Muscle layer of duodenum (tissue), 2 donors: ENCODE measurements around the gene PKP4.
A peak's percentile ranks its signal among the peaks of the same experiment; 100 is the strongest.

ENCODE experiments used
- H3K27ac ChIP-seq: one replicate; pipeline ENCODE4 v1.7.0; 2013; ENCODE audit warnings: mild to moderate bottlenecking, low read length
- H3K27me3 ChIP-seq: one replicate; pipeline ENCODE4 v1.7.0; 2013; ENCODE audit warnings: low read depth, mild to moderate bottlenecking, control low read depth, low read length
- H3K36me3 ChIP-seq, 2 donors: one replicate each; pipeline ENCODE4 v1.7.0; 2013; ENCODE audit warnings: low read length in 2 of 2, control low read depth in 1 of 2, mild to moderate bottlenecking in 1 of 2; ENCODE audit not compliant: insufficient read depth in 2 of 2, control insufficient read depth in 1 of 2
- H3K4me1 ChIP-seq, 2 donors: one replicate each; pipeline ENCODE4 v1.7.0; 2013; ENCODE audit warnings: low read length in 2 of 2, mild to moderate bottlenecking in 2 of 2, control low read depth in 1 of 2, moderate library complexity in 1 of 2; ENCODE audit not compliant: insufficient read depth in 2 of 2, control insufficient read depth in 1 of 2
- H3K4me3 ChIP-seq, 2 donors: one replicate each; pipeline ENCODE4 v1.7.0; 2013; ENCODE audit warnings: low read length in 2 of 2, low read depth in 1 of 2, mild to moderate bottlenecking in 1 of 2
- H3K9me3 ChIP-seq, 2 donors: one replicate each; pipeline ENCODE4 v1.7.0; 2013; ENCODE audit warnings: low read length in 2 of 2, control low read depth in 1 of 2, mild to moderate bottlenecking in 1 of 2; ENCODE audit not compliant: control insufficient read depth in 1 of 2
- donor health status: healthy.

The PKP4 gene

GRCh38 chr2:158519481-158519880 is 62.7 kb downstream of the PKP4 start:
- H3K27me3 ChIP-seq = no peaks in the 10 kb centered on the region
- no peaks in the 10 kb centered on the region for H3K4me1 ChIP-seq

GRCh38 chr2:158529379-158530259 is 72.9 kb downstream of the PKP4 start:
- H3K27me3 ChIP-seq = no peaks in the 10 kb centered on the region
- H3K4me1 ChIP-seq = no peaks in the 10 kb centered on the region
- H3K9me3 ChIP-seq = no peaks in the 10 kb centered on the region
- H3K27ac ChIP-seq = no peak overlapping the region
- H3K36me3 ChIP-seq = no peaks in the 10 kb centered on the region
- no peak overlapping the region for H3K4me3 ChIP-seq

More at GRCh38 chr2:158519481-158519880, 62.7 kb downstream of the PKP4 start:
- no peak overlapping the region for H3K4me3 ChIP-seq
- no peak overlapping the region for H3K27ac ChIP-seq
- H3K36me3 ChIP-seq = no peaks in the 10 kb centered on the region
- H3K9me3 ChIP-seq = no peaks in the 10 kb centered on the region

- H3K9me3 ChIP-seq = no peaks in the 10 kb centered on the region
- H3K4me3 ChIP-seq = no peak overlapping the region
- no peaks in the 10 kb centered on the region for H3K36me3 ChIP-seq
- no peaks in the 10 kb centered on the region for H3K4me1 ChIP-seq
- H3K27ac ChIP-seq = no peak overlapping the region
- no peaks in the 10 kb centered on the region for H3K27me3 ChIP-seq
Observed at GRCh38 chr2:158530829-158531228, 74.1 kb downstream of the PKP4 start.

- Histone ChIP-seq H3K27ac (no peak overlapping the region), H3K36me3 (no peaks in the 10 kb centered on the region), H3K9me3 (no peaks in the 10 kb centered on the region), H3K27me3 (no peaks in the 10 kb centered on the region), H3K4me1 (no peaks in the 10 kb centered on the region), H3K4me3 (no peak overlapping the region)
Observed at GRCh38 chr2:158533009-158533408, 76.3 kb downstream of the PKP4 start.

GRCh38 chr2:158539176-158540005 is 82.6 kb downstream of the PKP4 start:
- H3K27ac ChIP-seq = peak overlapping the region; percentile 58
- no peaks in the 10 kb centered on the region for H3K27me3 ChIP-seq

GRCh38 chr2:158542577-158542976 is 85.8 kb downstream of the PKP4 start:
- Histone ChIP-seq H3K4me1 (peaks cover 8 to 13% of the 10 kb centered on the region in 2 donors), H3K27ac (no peak overlapping the region), H3K36me3 (no peaks in the 10 kb centered on the region), H3K4me3 (no peak overlapping the region), H3K27me3 (no peaks in the 10 kb centered on the region), H3K9me3 (no peaks in the 10 kb centered on the region)

More at GRCh38 chr2:158539176-158540005, 82.6 kb downstream of the PKP4 start:
- Histone ChIP-seq H3K9me3 (no peaks in the 10 kb centered on the region), H3K4me3 (no peak overlapping the region), H3K4me1 (peaks cover 8% of the 10 kb centered on the region in 2 donors), H3K36me3 (no peaks in the 10 kb centered on the region)

GRCh38 chr2:158543957-158544356 is 87.2 kb downstream of the PKP4 start:
- Histone ChIP-seq H3K9me3 (no peaks in the 10 kb centered on the region), H3K27me3 (no peaks in the 10 kb centered on the region), H3K36me3 (peaks cover 0 to 8% of the 10 kb centered on the region in 2 donors), H3K4me3 (no peak overlapping the region), H3K27ac (no peak overlapping the region), H3K4me1 (peaks cover 8% of the 10 kb centered on the region in 2 donors)

GRCh38 chr2:158544998-158545397 is 88.2 kb downstream of the PKP4 start:
- Histone ChIP-seq H3K27ac (no peak overlapping the region), H3K4me1 (peaks cover 0 to 5% of the 10 kb centered on the region in 2 donors), H3K4me3 (no peak overlapping the region), H3K27me3 (no peaks in the 10 kb centered on the region), H3K9me3 (no peaks in the 10 kb centered on the region), H3K36me3 (peaks cover 0 to 9% of the 10 kb centered on the region in 2 donors)

GRCh38 chr2:158546412-158547144 is 89.8 kb downstream of the PKP4 start:
- Histone ChIP-seq H3K27me3 (no peaks in the 10 kb centered on the region), H3K4me1 (peaks cover 0 to 5% of the 10 kb centered on the region in 2 donors), H3K4me3 (no peak overlapping the region), H3K27ac (no peak overlapping the region), H3K9me3 (no peaks in the 10 kb centered on the region), H3K36me3 (peaks cover 0 to 9% of the 10 kb centered on the region in 2 donors)

GRCh38 chr2:158553257-158553656 is 96.5 kb downstream of the PKP4 start:
- Histone ChIP-seq H3K27ac (no peak overlapping the region), H3K9me3 (no peaks in the 10 kb centered on the region), H3K36me3 (peaks cover 0 to 8% of the 10 kb centered on the region in 2 donors), H3K27me3 (no peaks in the 10 kb centered on the region), H3K4me3 (no peak overlapping the region), H3K4me1 (no peaks in the 10 kb centered on the region)

GRCh38 chr2:158554996-158555395 is 98.2 kb downstream of the PKP4 start:
- Histone ChIP-seq H3K9me3 (no peaks in the 10 kb centered on the region), H3K27me3 (no peaks in the 10 kb centered on the region), H3K36me3 (peaks cover 0 to 4% of the 10 kb centered on the region in 2 donors), H3K4me1 (no peaks in the 10 kb centered on the region), H3K4me3 (no peak overlapping the region), H3K27ac (no peak overlapping the region)
